ENCODE data around the gene TRNT1. TPM values are rescaled to one million over a fixed set of nuclear protein-coding genes. Genes with fewer than 3 reads are reported as not detected.

The TRNT1 gene
- total and polyA plus RNA-seq, 2 of the 8 experiments (the other 6 are each of a cell fraction or from before 2014, with no cell fraction given): 7.2 to 33.1 TPM

DNA sequence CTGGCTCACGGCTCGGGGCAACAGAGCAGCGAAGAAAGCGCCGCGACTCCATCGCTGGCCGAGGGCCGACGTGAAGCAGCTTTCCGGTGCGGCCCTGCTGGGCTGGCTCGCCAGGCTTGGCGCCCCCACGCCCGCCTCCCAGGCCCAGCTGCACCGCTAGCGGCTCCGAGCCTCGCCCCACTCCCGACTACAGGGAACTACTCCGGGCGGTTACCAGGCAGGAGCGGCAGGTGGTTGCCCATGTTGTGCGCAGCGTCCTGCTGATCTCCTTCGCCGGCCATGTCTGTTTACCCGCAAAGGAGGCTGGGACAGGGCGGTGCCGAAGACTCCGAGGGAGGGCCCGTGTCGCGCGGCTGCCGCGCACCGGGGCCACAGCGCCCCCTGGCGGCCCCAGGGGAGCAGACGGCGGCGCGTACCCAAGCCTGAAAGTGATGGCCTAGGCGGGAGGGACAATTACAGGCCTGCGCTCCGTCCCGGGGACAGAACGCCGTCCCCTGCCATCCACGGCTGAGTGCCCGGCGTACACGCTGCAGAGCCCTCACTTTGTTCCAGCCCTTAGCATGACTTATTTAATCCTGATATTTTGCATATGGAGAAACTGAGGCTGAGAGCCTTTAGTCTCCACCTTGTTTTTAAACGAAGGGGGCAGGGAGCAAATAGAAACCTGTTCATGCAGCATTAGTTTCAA, 52.8 kb downstream of the TRNT1 start, which contains the start of gene CRBN:
CRBN (minus strand) TSS at position 285 of the 688 bp plus-strand sequence; CDS start at position 281, 4 bp downstream.
- H3K9me3 ChIP-seq (ENCODE audit: insufficient read depth in 2 of 2, low read depth in 1 of 2, low read length in 1 of 2): no peaks in the 10 kb centered on the region
- no peak within 1 kb of the TSS for H2BK120ac ChIP-seq (replicated peaks; ENCODE audit: low read depth, low read length)
- no peak within 1 kb of the TSS for H3K14ac ChIP-seq (ENCODE audit: insufficient read length)
- no peak within 1 kb of the TSS for H3K4ac ChIP-seq (replicated peaks; ENCODE audit: insufficient read length, low read depth, low read length)
- 4% methylated on average over 31 of the region's 56 CpGs; no CpG with 5 or more reads in 1 of the 2 experiments for WGBS, 2 experiments (ENCODE audit: extremely low coverage in 1 of 2, insufficient coverage in 1 of 2, insufficient read length in 1 of 2, insufficient replicate concordance in 2 of 2, low coverage in 1 of 2, low lambda C conversion rate in 2 of 2, missing lambda C conversion rate in 1 of 2)
- H4K91ac ChIP-seq (replicated peaks; ENCODE audit: insufficient read length, low read length): no peak within 1 kb of the TSS
- H4K5ac ChIP-seq (ENCODE audit: insufficient read length, low read depth, low read length): peak within 1 kb of the TSS; percentile 75
- no peaks in the 10 kb centered on the region for H3K79me1 ChIP-seq (ENCODE audit: low read depth, low read length)
- FAIRE-seq: no peak
- no peaks in the 10 kb centered on the region for H3K36me3 ChIP-seq (ENCODE audit: control insufficient read depth in 2 of 4, insufficient read depth in 4 of 4, low read length in 3 of 4)
- no peak within 1 kb of the TSS; the same call in 1 of the 2 replicates for H2AK5ac ChIP-seq (ENCODE audit: low read depth, low read length)
- H4K8ac ChIP-seq (ENCODE audit: extremely low read depth, insufficient read depth, low read length): peak within 1 kb of the TSS; percentile 95
- H3K27ac ChIP-seq (ENCODE audit: low read depth, low read length): peak within 1 kb of the TSS; percentile 79
- no peak within 1 kb of the TSS for H2BK15ac ChIP-seq (ENCODE audit: low read length)
- H3K23ac ChIP-seq (ENCODE audit: insufficient read length): no peak within 1 kb of the TSS
- H3K4me1 ChIP-seq (replicated peaks in 1 of 4; ENCODE audit: control insufficient read depth in 3 of 4, insufficient read depth in 4 of 4, low read length in 3 of 4): peaks cover 0 to 10% (median 4%) of the 10 kb centered on the region in 4 experiments; a peak in 3 of 7 replicates
- H3K23me2 ChIP-seq (ENCODE audit: low read depth, low read length): no peaks in the 10 kb centered on the region
- peak within 1 kb of the TSS; percentile 72 to 74 for H3K4me2 ChIP-seq (ENCODE audit: insufficient read depth in 1 of 2, low read depth in 2 of 2, low read length in 2 of 2)
- H2AFZ ChIP-seq (ENCODE audit: low read length): peak within 1 kb of the TSS; percentile 97
- H2BK5ac ChIP-seq (ENCODE audit: low read depth, low read length): no peak within 1 kb of the TSS
- ChIA-PET CTCF (ENCODE audit: partially characterized antibody) (interaction anchor here (1.2 kb wide), 1 partner anchor 21 kb away, joined by 3 read pairs; no protein-coding TSS in a partner anchor), POLR2A (ENCODE audit: partially characterized antibody) (interaction anchor here (0.7 to 1.3 kb wide), 2 partner anchors 46 to 185 kb away, joined by 3 read pairs; no protein-coding TSS in a partner anchor)
- no peak within 1 kb of the TSS for H2BK12ac ChIP-seq (ENCODE audit: low read depth, low read length)
- no peak within 1 kb of the TSS for H3K56ac ChIP-seq (replicated peaks; ENCODE audit: insufficient read length, low read depth, low read length)
- H3K18ac ChIP-seq (ENCODE audit: extremely low read depth, low read length): no peak within 1 kb of the TSS
- DNase-seq (ENCODE audit: low read depth in 1 of 2, low spot score in 2 of 2): peak; percentile 43 to 91
- no peaks in the 10 kb centered on the region for H4K20me1 ChIP-seq (replicated peaks in 1 of 2; ENCODE audit: control insufficient read depth in 1 of 2, insufficient read depth in 2 of 2, low read length in 2 of 2)
- H3K79me2 ChIP-seq (ENCODE audit: control insufficient read depth in 1 of 2, insufficient read depth in 2 of 2, low read length in 2 of 2): peaks cover 13 to 37% of the 10 kb centered on the region in 2 experiments
- H3K9ac ChIP-seq (replicated peaks in 1 of 4; ENCODE audit: extremely low read depth in 1 of 4, low read depth in 3 of 4, low read length in 3 of 4): peak within 1 kb of the TSS; percentile 87 to 92 (median 90)
- peak within 1 kb of the TSS; percentile 55 to 94 (median 88) for H3K4me3 ChIP-seq (ENCODE audit: extremely low read depth in 1 of 4, insufficient read depth in 2 of 4, low read depth in 3 of 4, low read length in 4 of 4)
- H3K27me3 ChIP-seq (replicated peaks in 1 of 4; ENCODE audit: control insufficient read depth in 3 of 4, extremely low read depth in 1 of 4, insufficient read depth in 3 of 4, low read length in 3 of 4): 0 out of 7 replicates have a peak, but pooled peaks cover 0 to 3% (median 0%) of the 10 kb centered on the region in 4 experiments
- no peak within 1 kb of the TSS for H2BK20ac ChIP-seq (ENCODE audit: low read length)
- TF ChIP-seq TCF12 (IDR thresholded peaks at IDR 0.05; ENCODE audit: low read depth, low read length): 0 out of 2 replicates have a peak, but pooled peaks have one; percentile 45
- TF ChIP-seq KDM5A (IDR thresholded peaks at IDR 0.05; ENCODE audit: low read length): peak; percentile 96
- no peak for TF ChIP-seq SIX5 (IDR thresholded peaks at IDR 0.05; ENCODE audit: low read depth, low read length)
- peak in 1 of 2 experiments; percentile 87; a peak in 2 of 4 replicates for TF ChIP-seq HDAC2 (IDR thresholded peaks at IDR 0.05; ENCODE audit: borderline replicate concordance in 1 of 2, low read depth in 2 of 2, low read length in 2 of 2)
- TF ChIP-seq SP2 (IDR thresholded peaks at IDR 0.05; ENCODE audit: low read length): peak; percentile 11; the same call in 1 of the 2 replicates
- peak; percentile 70 to 90 for TF ChIP-seq POLR2A (IDR thresholded peaks at IDR 0.05; ENCODE audit: control extremely low read depth in 1 of 2, low read depth in 2 of 2, low read length in 2 of 2)
- TF ChIP-seq RNF2 (IDR thresholded peaks at IDR 0.05; ENCODE audit: borderline replicate concordance, low read depth, low read length, missing control alignments, poor library complexity, severe bottlenecking): no peak
- TF ChIP-seq POLR2AphosphoS5 (IDR thresholded peaks at IDR 0.05; ENCODE audit: low read depth, low read length): peak; percentile 96
- no peak for TF ChIP-seq CTBP2 (IDR thresholded peaks at IDR 0.05; ENCODE audit: borderline replicate concordance, insufficient read depth, insufficient read length, low read length)
- TF ChIP-seq, protein P1, sequence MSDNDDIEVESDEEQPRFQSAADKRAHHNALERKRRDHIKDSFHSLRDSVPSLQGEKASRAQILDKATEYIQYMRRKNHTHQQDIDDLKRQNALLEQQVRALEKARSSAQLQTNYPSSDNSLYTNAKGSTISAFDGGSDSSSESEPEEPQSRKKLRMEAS (IDR thresholded peaks at IDR 0.05): peak; percentile 63
- TF ChIP-seq, protein P2, sequence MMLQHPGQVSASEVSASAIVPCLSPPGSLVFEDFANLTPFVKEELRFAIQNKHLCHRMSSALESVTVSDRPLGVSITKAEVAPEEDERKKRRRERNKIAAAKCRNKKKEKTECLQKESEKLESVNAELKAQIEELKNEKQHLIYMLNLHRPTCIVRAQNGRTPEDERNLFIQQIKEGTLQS (IDR thresholded peaks at IDR 0.05; ENCODE audit: insufficient read depth, low read depth, low read length): no peak
